ENCODE measurements around the gene TMEM140. TPM values are rescaled to one million over a fixed set of nuclear protein-coding genes. Genes with fewer than 3 reads are reported as not detected.

The TMEM140 gene
- total RNA-seq, 3 donors from 2014 or later: 23.1 to 55.7 (median 52.8) TPM

GRCh38 chr7:135205850-135206249 is 58.0 kb downstream of the TMEM140 start:
- H3K4me1 ChIP-seq: no peaks in the 10 kb centered on the region
- no peaks in the 10 kb centered on the region for H3K9me3 ChIP-seq
- intact Hi-C loops (cut with DNase I; ENCODE audit: low total_unique reads): no loop called here
- no peaks in the 10 kb centered on the region for H3K27me3 ChIP-seq
- DNase-seq (ENCODE audit: low spot score in 2 of 2): no peak
- peak overlapping the region in 1 of 2 donors; percentile 28 for H3K27ac ChIP-seq
- no peak overlapping the region for H3K4me3 ChIP-seq
- TF ChIP-seq POLR2AphosphoS5 (IDR thresholded peaks at IDR 0.05) (no peak), CTCF (IDR thresholded peaks at IDR 0.05) (no peak), POLR2A (IDR thresholded peaks at IDR 0.05) (no peak)
- no peaks in the 10 kb centered on the region for H3K36me3 ChIP-seq

- no peaks in the 10 kb centered on the region for H3K9me3 ChIP-seq
- H3K27ac ChIP-seq: no peak overlapping the region
- H3K4me1 ChIP-seq: no peaks in the 10 kb centered on the region
- H3K27me3 ChIP-seq: no peaks in the 10 kb centered on the region
- intact Hi-C loops (cut with DNase I; ENCODE audit: low total_unique reads): no loop called here
- TF ChIP-seq POLR2AphosphoS5 (IDR thresholded peaks at IDR 0.05) (no peak), CTCF (IDR thresholded peaks at IDR 0.05) (no peak), POLR2A (IDR thresholded peaks at IDR 0.05) (no peak)
- no peaks in the 10 kb centered on the region for H3K36me3 ChIP-seq
- no peak for DNase-seq (ENCODE audit: low spot score in 2 of 2)
- H3K4me3 ChIP-seq: no peak overlapping the region
Measured at GRCh38 chr7:135206941-135207391, 59.1 kb downstream of the TMEM140 start.

GRCh38 chr7:135207406-135208101 is 59.7 kb downstream of the TMEM140 start:
- Histone ChIP-seq H3K27me3 (no peaks in the 10 kb centered on the region), H3K4me3 (no peak overlapping the region), H3K9me3 (no peaks in the 10 kb centered on the region), H3K4me1 (no peaks in the 10 kb centered on the region), H3K27ac (no peak overlapping the region), H3K36me3 (no peaks in the 10 kb centered on the region)
- intact Hi-C loops (cut with DNase I; ENCODE audit: low total_unique reads): no loop called here
- DNase-seq (ENCODE audit: low spot score in 2 of 2): no peak
- TF ChIP-seq POLR2A (IDR thresholded peaks at IDR 0.05) (no peak), CTCF (IDR thresholded peaks at IDR 0.05) (no peak), POLR2AphosphoS5 (IDR thresholded peaks at IDR 0.05) (no peak)

- H3K4me1 ChIP-seq: no peaks in the 10 kb centered on the region
- intact Hi-C loops (cut with DNase I; ENCODE audit: low total_unique reads): no loop called here
- H3K36me3 ChIP-seq: no peaks in the 10 kb centered on the region
- H3K27me3 ChIP-seq: no peaks in the 10 kb centered on the region
- H3K4me3 ChIP-seq: no peak overlapping the region
- TF ChIP-seq POLR2A (IDR thresholded peaks at IDR 0.05) (no peak), POLR2AphosphoS5 (IDR thresholded peaks at IDR 0.05) (no peak), CTCF (IDR thresholded peaks at IDR 0.05) (no peak)
- peak overlapping the region in 1 of 2 donors; percentile 8 for H3K27ac ChIP-seq
- DNase-seq (ENCODE audit: low spot score in 2 of 2): no peak
- no peaks in the 10 kb centered on the region for H3K9me3 ChIP-seq
Measured at GRCh38 chr7:135208102-135208793, 60.4 kb downstream of the TMEM140 start.

GRCh38 chr7:135209225-135209834 is 61.5 kb downstream of the TMEM140 start:
- Histone ChIP-seq H3K27ac (no peak overlapping the region), H3K4me1 (no peaks in the 10 kb centered on the region), H3K27me3 (no peaks in the 10 kb centered on the region), H3K9me3 (no peaks in the 10 kb centered on the region), H3K4me3 (no peak overlapping the region), H3K36me3 (no peaks in the 10 kb centered on the region)
- intact Hi-C loops (cut with DNase I; ENCODE audit: low total_unique reads): no loop called here
- TF ChIP-seq POLR2A (IDR thresholded peaks at IDR 0.05) (no peak), CTCF (IDR thresholded peaks at IDR 0.05) (no peak), POLR2AphosphoS5 (IDR thresholded peaks at IDR 0.05) (no peak)
- DNase-seq (ENCODE audit: low spot score in 2 of 2): no peak
